GM18873 (cell line): Measurements from ENCODE around the gene BBS2.
"Not testable (repeated sequence)": the region's sequence is repeated elsewhere in the genome, so short reads cannot be mapped to it uniquely, and the experiment has no call there.

Source experiments
- ATAC-seq: cut with Tn5 transposase; IDR thresholded peaks from one replicate; pipeline ENCODE4 v1.9.1; 2021; ENCODE audit warnings: mild to moderate bottlenecking, moderate library complexity, moderate number of reproducible peaks; ENCODE audit not compliant: unreplicated experiment, low FRiP score

The BBS2 gene

GRCh38 chr16:56530872-56531271 lies 11.0 kb upstream of the BBS2 start:
- ATAC-seq = no peak

GRCh38 chr16:56525236-56525635 lies 5.4 kb upstream of the BBS2 start:
- ATAC-seq = no peak

- ATAC-seq = no peak
Measured at GRCh38 chr16:56520251-56520577, 390 bp upstream of the BBS2 start.

GRCh38 chr16:56518425-56518824 lies 1.4 kb downstream of the BBS2 start:
- ATAC-seq = no peak

GRCh38 chr16:56517206-56517605 lies 2.6 kb downstream of the BBS2 start:
- no peak for ATAC-seq

GRCh38 chr16:56515665-56516064 lies 4.2 kb downstream of the BBS2 start:
- ATAC-seq = no peak

- no peak for ATAC-seq
Measured at GRCh38 chr16:56514845-56515244, 5.0 kb downstream of the BBS2 start.

- ATAC-seq = no peak
Measured at GRCh38 chr16:56513972-56514371, 5.9 kb downstream of the BBS2 start.

- no peak for ATAC-seq
Measured at GRCh38 chr16:56513091-56513490, 6.7 kb downstream of the BBS2 start.

GRCh38 chr16:56512025-56512424 lies 7.8 kb downstream of the BBS2 start:
- no peak for ATAC-seq

- no peak for ATAC-seq
Measured at GRCh38 chr16:56510544-56510943, 9.3 kb downstream of the BBS2 start.

- no peak for ATAC-seq
Measured at GRCh38 chr16:56506941-56507340, 12.9 kb downstream of the BBS2 start.

GRCh38 chr16:56505181-56505580 lies 14.6 kb downstream of the BBS2 start:
- ATAC-seq = no peak

- no peak for ATAC-seq
Measured at GRCh38 chr16:56493815-56494214, 26.0 kb downstream of the BBS2 start.

- ATAC-seq = no peak
Measured at GRCh38 chr16:56493126-56493525, 26.7 kb downstream of the BBS2 start.

GRCh38 chr16:56491657-56492261 lies 28.1 kb downstream of the BBS2 start:
- no peak for ATAC-seq

GRCh38 chr16:56488868-56489267 lies 31.0 kb downstream of the BBS2 start:
- ATAC-seq = not testable (repeated sequence)

- ATAC-seq = no peak
Measured at GRCh38 chr16:56488035-56488434, 31.8 kb downstream of the BBS2 start.

GRCh38 chr16:56483394-56483793 lies 36.4 kb downstream of the BBS2 start:
- no peak for ATAC-seq

GRCh38 chr16:56482683-56483236 lies 37.1 kb downstream of the BBS2 start:
- ATAC-seq = no peak

- no peak for ATAC-seq
Measured at GRCh38 chr16:56481468-56482122, 38.2 kb downstream of the BBS2 start.

- no peak for ATAC-seq
Measured at GRCh38 chr16:56480776-56481467, 38.9 kb downstream of the BBS2 start.
